H1 (cell line): ENCODE results near the gene DZIP1L. TPM values are rescaled to one million over a fixed set of nuclear protein-coding genes. Genes with fewer than 3 reads are reported as not detected.

Experiments
- CTCF ChIA-PET: fragments of 300-600 bp; sonication (Branson Sonifier 250); formaldehyde crosslinking; loops from one replicate; lab custom pipeline; 2021; ENCODE audit not compliant: partially characterized antibody; lab: Charles Lee
- POLR2A ChIA-PET: fragments of 300-600 bp; sonication (Branson Sonifier 250); formaldehyde crosslinking; loops from one replicate; lab custom pipeline; 2021; ENCODE audit warnings: inconsistent platforms; ENCODE audit not compliant: partially characterized antibody; lab: Charles Lee
- DNase-seq, 2 experiments: peaks; one replicate each; pipeline versions ENCODE4 v3.0.0 to v3.0.0-alpha.2; 2010 to 2022; ENCODE audit warnings: low spot score in 2 of 2, low read depth in 1 of 2, mixed read lengths in 1 of 2
- FAIRE-seq: peaks from 2 replicates; lab custom pipeline; 2011; peaks lifted over from hg19 to GRCh38; lab: Jason Lieb, UNC
- H2AFZ ChIP-seq: 2 replicates; pipeline ENCODE4 v1.8.1; 2012; ENCODE audit warnings: low read length, inconsistent platforms
- H2AK5ac ChIP-seq: 2 replicates; pipeline ENCODE4 v1.6.1; 2013; ENCODE audit warnings: low read depth, low read length
- H2BK120ac ChIP-seq: replicated peaks from 2 replicates; pipeline ENCODE3; 2013; ENCODE audit warnings: low read depth, low read length, inconsistent platforms
- H2BK12ac ChIP-seq: 2 replicates; pipeline ENCODE4 v1.6.1; 2013; ENCODE audit warnings: low read depth, low read length
- H2BK15ac ChIP-seq: 2 replicates; pipeline ENCODE4 v1.6.1; 2013; ENCODE audit warnings: low read length
- H2BK20ac ChIP-seq: 2 replicates; pipeline ENCODE4 v1.6.1; 2013; ENCODE audit warnings: low read length
- H2BK5ac ChIP-seq: 2 replicates; pipeline ENCODE4 v1.6.1; 2013; ENCODE audit warnings: low read depth, low read length
- H3K14ac ChIP-seq: 2 replicates; pipeline ENCODE4 v1.6.1; 2013; ENCODE audit warnings: inconsistent platforms; ENCODE audit not compliant: insufficient read length
- H3K18ac ChIP-seq: 2 replicates; pipeline ENCODE4 v1.6.1; 2013; ENCODE audit warnings: low read length; ENCODE audit errors: extremely low read depth
- H3K23ac ChIP-seq: 2 replicates; pipeline ENCODE4 v1.6.1; 2013; ENCODE audit warnings: inconsistent platforms; ENCODE audit not compliant: insufficient read length
- H3K23me2 ChIP-seq: 2 replicates; pipeline ENCODE4 v1.6.1; 2013; ENCODE audit warnings: low read depth, low read length
- H3K27ac ChIP-seq: 2 replicates; pipeline ENCODE4 v1.6.1; 2011; ENCODE audit warnings: low read depth, low read length, inconsistent platforms
- H3K27me3 ChIP-seq, 4 experiments: replicated peaks in 1 of 4; 1 replicate in 1 of 4; 2 replicates in 3 of 4; pipeline versions ENCODE4 v1.6.1 to v1.8.1; 2011 to 2013; ENCODE audit warnings: low read length in 3 of 4, mild to moderate bottlenecking in 3 of 4, inconsistent platforms in 2 of 4, mixed read lengths in 2 of 4, moderate library complexity in 1 of 4; ENCODE audit not compliant: control insufficient read depth in 3 of 4, insufficient read depth in 3 of 4; ENCODE audit errors: extremely low read depth in 1 of 4
- H3K36me3 ChIP-seq, 4 experiments: 2 replicates each; pipeline versions ENCODE4 v1.6.1 to v1.8.1; 2011 to 2013; ENCODE audit warnings: mild to moderate bottlenecking in 4 of 4, low read length in 3 of 4, moderate library complexity in 2 of 4, control low read depth in 1 of 4, inconsistent platforms in 1 of 4; ENCODE audit not compliant: insufficient read depth in 4 of 4, control insufficient read depth in 2 of 4
- H3K4ac ChIP-seq: replicated peaks from 2 replicates; pipeline ENCODE3; 2013; ENCODE audit warnings: low read length, low read depth, mixed read lengths, inconsistent platforms; ENCODE audit not compliant: insufficient read length
- H3K4me1 ChIP-seq, 4 experiments: replicated peaks in 1 of 4; 1 replicate in 1 of 4; 2 replicates in 3 of 4; pipeline versions ENCODE4 v1.6.1 to v1.8.1; 2011 to 2013; ENCODE audit warnings: low read length in 3 of 4, inconsistent platforms in 2 of 4, mixed read lengths in 1 of 4; ENCODE audit not compliant: insufficient read depth in 4 of 4, control insufficient read depth in 3 of 4
- H3K4me2 ChIP-seq, 2 experiments: 2 replicates each; pipeline versions ENCODE4 v1.6.1 to v1.8.1; 2011 to 2013; ENCODE audit warnings: low read depth in 2 of 2, low read length in 2 of 2, control low read depth in 1 of 2, inconsistent platforms in 1 of 2, mild to moderate bottlenecking in 1 of 2; ENCODE audit not compliant: insufficient read depth in 1 of 2
- H3K4me3 ChIP-seq, 4 experiments: fragments of 200-600, 300-600 bp in 1 of 4; sonication (generic), shearing (Covaris generic), sonication (Bioruptor Twin) in 1 of 4; 2 replicates each; pipeline versions ENCODE4 v1.5.1 to v1.8.1; 2011 to 2016; ENCODE audit warnings: low read length in 4 of 4, low read depth in 3 of 4, control low read depth in 2 of 4, inconsistent platforms in 2 of 4, mild to moderate bottlenecking in 2 of 4, mixed read lengths in 1 of 4, moderate library complexity in 1 of 4; ENCODE audit not compliant: insufficient read depth in 2 of 4; ENCODE audit errors: extremely low read depth in 1 of 4
- H3K56ac ChIP-seq: replicated peaks from 2 replicates; pipeline ENCODE3; 2013; ENCODE audit warnings: low read depth, mild to moderate bottlenecking, mixed read lengths, low read length, inconsistent platforms; ENCODE audit not compliant: insufficient read length
- H3K79me1 ChIP-seq: 2 replicates; pipeline ENCODE4 v1.6.1; 2013; ENCODE audit warnings: low read depth, low read length, control low read depth
- H3K79me2 ChIP-seq, 2 experiments: 2 replicates each; pipeline versions ENCODE4 v1.6.1 to v1.8.1; 2012 to 2013; ENCODE audit warnings: low read length in 2 of 2, mild to moderate bottlenecking in 2 of 2, inconsistent platforms in 1 of 2; ENCODE audit not compliant: insufficient read depth in 2 of 2, control insufficient read depth in 1 of 2
- H3K9ac ChIP-seq, 4 experiments: replicated peaks in 1 of 4; 1 replicate in 1 of 4; 2 replicates in 3 of 4; pipeline versions ENCODE4 v1.6.1 to v1.8.1; 2011 to 2013; ENCODE audit warnings: low read depth in 3 of 4, low read length in 3 of 4, control low read depth in 2 of 4, mild to moderate bottlenecking in 2 of 4, moderate library complexity in 2 of 4, inconsistent platforms in 1 of 4; ENCODE audit errors: extremely low read depth in 1 of 4
- H3K9me3 ChIP-seq, 2 experiments: 2 replicates each; pipeline versions ENCODE4 v1.6.1 to v1.8.1; 2012 to 2013; ENCODE audit warnings: mild to moderate bottlenecking in 2 of 2, moderate library complexity in 2 of 2, control low read depth in 1 of 2, inconsistent platforms in 1 of 2, low read depth in 1 of 2, low read length in 1 of 2, mixed read lengths in 1 of 2; ENCODE audit not compliant: insufficient read depth in 2 of 2
- H4K20me1 ChIP-seq, 2 experiments: replicated peaks in 1 of 2; 2 replicates each; pipeline versions ENCODE3 to v1.8.1; 2011 to 2013; ENCODE audit warnings: inconsistent platforms in 2 of 2, low read length in 2 of 2, mild to moderate bottlenecking in 1 of 2; ENCODE audit not compliant: insufficient read depth in 2 of 2, control insufficient read depth in 1 of 2
- H4K5ac ChIP-seq: 2 replicates; pipeline ENCODE4 v1.6.1; 2013; ENCODE audit warnings: low read length, low read depth, mixed read lengths, inconsistent platforms; ENCODE audit not compliant: insufficient read length
- H4K8ac ChIP-seq: 2 replicates; pipeline ENCODE4 v1.8.0; 2013; ENCODE audit warnings: mild to moderate bottlenecking, moderate library complexity, low read length, inconsistent platforms; ENCODE audit not compliant: insufficient read depth; ENCODE audit errors: extremely low read depth
- H4K91ac ChIP-seq: replicated peaks from 2 replicates; pipeline ENCODE3; 2013; ENCODE audit warnings: low read length, mixed read lengths, inconsistent platforms; ENCODE audit not compliant: insufficient read length
- CREB1 ChIP-seq: IDR thresholded peaks from 2 replicates; pipeline ENCODE4 v1.6.1; 2012; ENCODE audit warnings: inconsistent platforms
- KDM1A ChIP-seq: fragments of 200-600, 300-600 bp; sonication (generic); IDR thresholded peaks from 2 replicates; pipeline ENCODE4 v1.7.1; 2016; ENCODE audit warnings: mild to moderate bottlenecking, low read length, borderline replicate concordance
- POU5F1 ChIP-seq: IDR thresholded peaks from 2 replicates; pipeline ENCODE4 v1.6.1; 2011; ENCODE audit warnings: low read depth, mild to moderate bottlenecking, low read length, moderate library complexity
- SIRT6 ChIP-seq: IDR thresholded peaks from one replicate; pipeline ENCODE4 v1.7.1; 2012; ENCODE audit warnings: low read length, inconsistent platforms
- polyA plus RNA-seq, 7 experiments: library from polyadenylated mRNA; depleted of rRNA in 3 of 7; stranded (reverse) in 5 of 7; unstranded in 2 of 7; fragments of >200 nt in 5 of 7; fragments of 200-250 nt in 2 of 7; gene quantifications; 1 replicate in 5 of 7; 2 replicates in 1 of 7; 4 replicates in 1 of 7; pipeline versions ENCODE4 v1.2.1 to v1.2.3, GENCODE V29; 2011 to 2013; ENCODE audit warnings: missing spikeins in 2 of 7, mixed read lengths in 2 of 7
- total RNA-seq: library from RNA; stranded (reverse); fragmentation: NEBNext Ultra II Directional; extraction: Animal tissue kit (Norgen Biotek cat#: 25700); gene quantifications from 2 replicates; pipeline ENCODE4 v1.2.1, GENCODE V29; 2021

Gene DZIP1L
- total and polyA plus RNA-seq, 2 of the 8 experiments (the other 6 are each of a cell fraction or from before 2014, with no cell fraction given) = 6.5 to 8.3 TPM

GRCh38 chr3:138157743-138158142 is 42.3 kb upstream of the DZIP1L start (continued):
- TF ChIP-seq POU5F1 (no peak), CREB1 (no peak)

DNA sequence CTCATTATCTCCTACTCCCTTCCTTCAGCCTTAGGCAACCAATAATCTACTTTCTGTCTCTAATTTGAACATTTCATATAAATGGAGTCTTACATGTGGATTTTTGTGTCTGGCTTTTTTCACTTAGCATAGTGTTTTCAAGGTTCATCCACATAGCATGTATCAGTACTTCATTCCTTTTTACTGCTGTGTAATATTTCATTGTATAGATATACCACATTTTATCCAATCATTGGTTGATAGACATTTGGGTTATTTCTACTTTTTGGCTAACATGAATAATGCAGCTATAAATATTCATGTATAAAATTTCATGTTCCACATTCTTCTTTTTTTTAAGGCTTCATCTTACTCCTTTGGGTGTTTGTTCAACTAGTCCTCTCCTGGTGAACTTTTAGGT is 39.1 kb upstream of the DZIP1L start:
- H3K79me1 ChIP-seq = no peaks in the 10 kb centered on the region
- H2BK120ac ChIP-seq = no peak overlapping the region
- H3K27me3 ChIP-seq = no peaks in the 10 kb centered on the region
- no peak overlapping the region for H3K4me3 ChIP-seq
- H2AK5ac ChIP-seq = no peak overlapping the region
- H3K23ac ChIP-seq = no peak overlapping the region
- no peaks in the 10 kb centered on the region for H3K36me3 ChIP-seq
- H3K4me1 ChIP-seq = no peaks in the 10 kb centered on the region
- H3K14ac ChIP-seq = no peak overlapping the region
- H2AFZ ChIP-seq = no peak overlapping the region
- H3K56ac ChIP-seq = no peak overlapping the region
- no peak overlapping the region for H2BK20ac ChIP-seq
- H3K9ac ChIP-seq = no peak overlapping the region
- no peaks in the 10 kb centered on the region; a peak in 1 of 4 replicates for H3K9me3 ChIP-seq
- H4K5ac ChIP-seq = no peak overlapping the region
- no peak for FAIRE-seq
- no peak overlapping the region for H3K4ac ChIP-seq
- H4K8ac ChIP-seq = no peak overlapping the region
- no peak for DNase-seq
- no peaks in the 10 kb centered on the region for H3K79me2 ChIP-seq
- no peak overlapping the region for H2BK12ac ChIP-seq
- H2BK15ac ChIP-seq = no peak overlapping the region
- no peak overlapping the region for H3K18ac ChIP-seq
- H3K4me2 ChIP-seq = no peak overlapping the region
- TF ChIP-seq KDM1A = 0 out of 2 replicates have a peak, but pooled peaks have one; percentile 15
- no peak for TF ChIP-seq POU5F1
- TF ChIP-seq SIRT6 = no peak
- no peak overlapping the region for H2BK5ac ChIP-seq
- POLR2A ChIA-PET = no interaction called here
- no peaks in the 10 kb centered on the region for H3K23me2 ChIP-seq
- no peak overlapping the region for H4K91ac ChIP-seq
- H3K27ac ChIP-seq = no peak overlapping the region
- CTCF ChIA-PET = interaction anchor here (1.1 to 1.2 kb wide), 2 partner anchors 26 to 61 kb away, joined by 3 read pairs; no protein-coding TSS in a partner anchor
- H4K20me1 ChIP-seq = no peaks in the 10 kb centered on the region
